Measurements from ENCODE around the gene VARS1.

DNA sequence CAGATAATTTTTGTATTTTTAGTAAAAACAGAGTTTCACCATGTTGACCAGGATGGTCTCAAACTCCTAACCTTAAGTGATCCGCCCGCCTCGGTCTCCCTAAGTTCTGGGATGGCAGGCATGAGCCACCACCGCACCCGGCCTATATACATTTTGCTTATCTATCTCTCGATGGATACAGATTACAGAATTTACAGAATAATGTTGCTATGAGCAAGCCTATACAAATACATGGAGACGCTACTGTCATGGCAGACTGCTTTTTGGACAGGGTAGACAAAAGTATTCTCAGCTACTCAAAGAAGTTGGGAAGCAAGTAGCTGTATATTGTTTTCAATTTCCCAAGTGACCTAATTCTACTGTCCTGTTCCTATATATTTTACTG, 17.9 kb upstream of the VARS1 start:
- TF ChIP-seq CTCF (conservative IDR thresholded peaks at IDR 0.05 in 1 of 2, IDR thresholded peaks at IDR 0.05 in 1 of 2; ENCODE audit: low read depth in 1 of 2, low read length in 2 of 2) (no peak), EZH2 (IDR thresholded peaks at IDR 0.05; ENCODE audit: low read length, missing control alignments) (no peak)
